Measurements from ENCODE around the gene CHEK2.

Gene CHEK2

GRCh38 chr22:28734393-28734792, 7.2 kb downstream of the CHEK2 start:
- no peak overlapping the region for H3K4me3 ChIP-seq (IDR thresholded peaks at IDR 0.05; ENCODE audit: insufficient read depth, low read depth, low read length)
- H3K27ac ChIP-seq = no peak overlapping the region
- peaks cover 12% of the 10 kb centered on the region for H3K4me1 ChIP-seq (ENCODE audit: low read depth, poor library complexity, severe bottlenecking)
- H3K9ac ChIP-seq = no peak overlapping the region
- TF ChIP-seq, protein P1, sequence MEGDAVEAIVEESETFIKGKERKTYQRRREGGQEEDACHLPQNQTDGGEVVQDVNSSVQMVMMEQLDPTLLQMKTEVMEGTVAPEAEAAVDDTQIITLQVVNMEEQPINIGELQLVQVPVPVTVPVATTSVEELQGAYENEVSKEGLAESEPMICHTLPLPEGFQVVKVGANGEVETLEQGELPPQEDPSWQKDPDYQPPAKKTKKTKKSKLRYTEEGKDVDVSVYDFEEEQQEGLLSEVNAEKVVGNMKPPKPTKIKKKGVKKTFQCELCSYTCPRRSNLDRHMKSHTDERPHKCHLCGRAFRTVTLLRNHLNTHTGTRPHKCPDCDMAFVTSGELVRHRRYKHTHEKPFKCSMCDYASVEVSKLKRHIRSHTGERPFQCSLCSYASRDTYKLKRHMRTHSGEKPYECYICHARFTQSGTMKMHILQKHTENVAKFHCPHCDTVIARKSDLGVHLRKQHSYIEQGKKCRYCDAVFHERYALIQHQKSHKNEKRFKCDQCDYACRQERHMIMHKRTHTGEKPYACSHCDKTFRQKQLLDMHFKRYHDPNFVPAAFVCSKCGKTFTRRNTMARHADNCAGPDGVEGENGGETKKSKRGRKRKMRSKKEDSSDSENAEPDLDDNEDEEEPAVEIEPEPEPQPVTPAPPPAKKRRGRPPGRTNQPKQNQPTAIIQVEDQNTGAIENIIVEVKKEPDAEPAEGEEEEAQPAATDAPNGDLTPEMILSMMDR (conservative IDR thresholded peaks at IDR 0.05; ENCODE audit: low read depth, low read length) = no peak
- no peaks in the 10 kb centered on the region for H4K20me1 ChIP-seq (ENCODE audit: insufficient read depth)
- H3K36me3 ChIP-seq (ENCODE audit: insufficient read depth) = no peaks in the 10 kb centered on the region
- no peaks in the 10 kb centered on the region for H3K27me3 ChIP-seq (ENCODE audit: insufficient read depth, low read depth)
- H3K79me2 ChIP-seq (ENCODE audit: insufficient read depth, low read depth) = peaks cover 12% of the 10 kb centered on the region; the same call in 1 of the 2 replicates
- H3K4me2 ChIP-seq = no peak overlapping the region
- no peak overlapping the region for H2AFZ ChIP-seq (ENCODE audit: low read depth)

DNA sequence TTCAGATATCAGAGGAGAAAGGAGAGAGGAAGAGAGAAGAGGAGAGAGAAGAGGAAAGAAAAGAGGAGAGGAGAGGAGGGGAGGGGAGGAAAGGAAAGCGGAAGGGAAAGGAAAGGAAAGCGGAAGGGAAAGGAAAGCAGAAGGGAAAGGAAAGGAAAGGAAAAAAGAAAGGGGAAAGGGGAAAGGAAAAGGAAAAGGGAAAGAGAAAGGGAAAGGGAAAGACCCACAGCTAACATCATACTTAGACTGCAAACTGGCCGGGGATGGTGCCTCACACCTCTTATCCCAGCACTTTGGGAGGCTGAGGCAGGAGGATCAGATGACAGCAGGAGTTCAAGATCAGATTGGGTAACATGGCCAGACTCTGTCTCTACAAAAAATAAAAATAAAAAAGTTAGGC, 11.4 kb downstream of the CHEK2 start:
- H2AFZ ChIP-seq (ENCODE audit: low read depth) = no peak overlapping the region
- H3K4me3 ChIP-seq (IDR thresholded peaks at IDR 0.05; ENCODE audit: insufficient read depth, low read depth, low read length) = no peak overlapping the region
- no peaks in the 10 kb centered on the region for H3K36me3 ChIP-seq (ENCODE audit: insufficient read depth)
- no peaks in the 10 kb centered on the region for H3K4me1 ChIP-seq (ENCODE audit: low read depth, poor library complexity, severe bottlenecking)
- no peak overlapping the region for H3K27ac ChIP-seq
- no peak overlapping the region for H3K9ac ChIP-seq
- H4K20me1 ChIP-seq (ENCODE audit: insufficient read depth) = no peaks in the 10 kb centered on the region
- no peak overlapping the region for H3K4me2 ChIP-seq
- no peaks in the 10 kb centered on the region for H3K79me2 ChIP-seq (ENCODE audit: insufficient read depth, low read depth)
- TF ChIP-seq, protein P1 (conservative IDR thresholded peaks at IDR 0.05; ENCODE audit: low read depth, low read length) = no peak
- no peaks in the 10 kb centered on the region for H3K27me3 ChIP-seq (ENCODE audit: insufficient read depth, low read depth)

- H3K27me3 ChIP-seq (ENCODE audit: insufficient read depth, low read depth) = no peaks in the 10 kb centered on the region
- TF ChIP-seq, protein P1 (conservative IDR thresholded peaks at IDR 0.05; ENCODE audit: low read depth, low read length) = no peak
- no peak overlapping the region for H3K4me2 ChIP-seq
- H3K4me3 ChIP-seq (IDR thresholded peaks at IDR 0.05; ENCODE audit: insufficient read depth, low read depth, low read length) = no peak overlapping the region
- H4K20me1 ChIP-seq (ENCODE audit: insufficient read depth) = no peaks in the 10 kb centered on the region
- no peaks in the 10 kb centered on the region for H3K36me3 ChIP-seq (ENCODE audit: insufficient read depth)
- no peak overlapping the region for H2AFZ ChIP-seq (ENCODE audit: low read depth)
- H3K9ac ChIP-seq = no peak overlapping the region
- no peak overlapping the region for H3K27ac ChIP-seq
- no peaks in the 10 kb centered on the region for H3K79me2 ChIP-seq (ENCODE audit: insufficient read depth, low read depth)
- H3K4me1 ChIP-seq (ENCODE audit: low read depth, poor library complexity, severe bottlenecking) = no peaks in the 10 kb centered on the region
These were observed 12.9 kb downstream of the CHEK2 start for GRCh38 chr22:28728621-28729313.

- H3K9ac ChIP-seq = no peak overlapping the region
- H3K27ac ChIP-seq = no peak overlapping the region
- no peak overlapping the region for H3K4me2 ChIP-seq
- H3K36me3 ChIP-seq (ENCODE audit: insufficient read depth) = no peaks in the 10 kb centered on the region
- no peaks in the 10 kb centered on the region for H4K20me1 ChIP-seq (ENCODE audit: insufficient read depth)
- H3K79me2 ChIP-seq (ENCODE audit: insufficient read depth, low read depth) = no peaks in the 10 kb centered on the region
- no peak overlapping the region for H3K4me3 ChIP-seq (IDR thresholded peaks at IDR 0.05; ENCODE audit: insufficient read depth, low read depth, low read length)
- no peaks in the 10 kb centered on the region for H3K27me3 ChIP-seq (ENCODE audit: insufficient read depth, low read depth)
- no peaks in the 10 kb centered on the region for H3K4me1 ChIP-seq (ENCODE audit: low read depth, poor library complexity, severe bottlenecking)
- no peak overlapping the region for H2AFZ ChIP-seq (ENCODE audit: low read depth)
- TF ChIP-seq, protein P1 (conservative IDR thresholded peaks at IDR 0.05; ENCODE audit: low read depth, low read length) = no peak
These were observed 13.6 kb downstream of the CHEK2 start for GRCh38 chr22:28728002-28728401.

Measured in KMS-11 (cell line).